Liver (tissue), 5 donors: ENCODE measurements around the gene CHD1. TPM values are rescaled to one million over a fixed set of nuclear protein-coding genes. Genes with fewer than 3 reads are reported as not detected.

Experiments
- polyA plus RNA-seq, 2 donors: library from polyadenylated mRNA; stranded (reverse) in 1 of 2; unstranded in 1 of 2; fragments of 200-250 nt in 1 of 2; fragments of >200 nt in 1 of 2; fragmentation: Nextera tagmentation in 1 of 2; extraction: Ambion mirVana in 1 of 2; gene quantifications; one replicate each; pipeline versions ENCODE4 v1.2.1 to v1.2.3, GENCODE V29; 2013 to 2015
- small RNA-seq: library from RNA; depleted of rRNA; stranded (forward); fragments of <200 nt; gene quantifications from one replicate; pipeline ENCODE3, GENCODE V24; 2014
- total RNA-seq, 2 donors: library from RNA; depleted of rRNA; stranded (reverse); fragments of >200 nt; gene quantifications; one replicate each; pipeline ENCODE4 v1.2.3, GENCODE V29; 2014
- donor health status: healthy.
- donor health status: healthy.
- donor health status: healthy.

The CHD1 gene
- total and polyA plus RNA-seq, 4 donors: 5.1 to 44.8 (median 25.4) TPM

Small RNA genes within 50 kb of the gene (small RNA-seq; reads per million reads assigned to genes)
- gene RF00019 (not detected), gene RNU6-402P (not detected)

Other genes with a start within 250 kb of the CHD1 start
- gene RGMB, start 155.3 kb downstream of the CHD1 start, total RNA-seq: 1 to 10 TPM; 2.5 to 5.3 TPM
- 1 to 10 TPM; 3.0 TPM for gene RGMB, start 155.3 kb downstream of the CHD1 start, polyA plus RNA-seq